Right cardiac atrium (tissue), 5 donors: Measurements from ENCODE around the gene NRDE2. TPM values are rescaled to one million over a fixed set of nuclear protein-coding genes. Genes with fewer than 3 reads are reported as not detected.

Experiments used
- ATAC-seq, 2 donors: fragments of 200-7000 bp; cut with Tn5 transposase; one replicate each; pipeline versions ENCODE4 v1.8.0 to v1.9.1; 2020; ENCODE audit warnings: moderate library complexity in 2 of 2, mild to moderate bottlenecking in 1 of 2
- DNase-seq, 3 donors: peaks; one replicate each; pipeline ENCODE4 v3.0.0-alpha.2; 2020
- H3K27ac ChIP-seq: one replicate; pipeline ENCODE4 v1.5.1; 2013; ENCODE audit warnings: mild to moderate bottlenecking, low read length, control low read depth, moderate library complexity
- H3K27me3 ChIP-seq: one replicate; pipeline ENCODE4 v1.6.1; 2013; ENCODE audit not compliant: control insufficient read depth, insufficient read depth
- H3K4me1 ChIP-seq: one replicate; pipeline ENCODE4 v1.6.1; 2013; ENCODE audit warnings: low read length; ENCODE audit not compliant: control insufficient read depth, insufficient read depth
- H3K4me3 ChIP-seq: one replicate; pipeline ENCODE4 v1.5.1; 2013; ENCODE audit warnings: low read length, control low read depth
- H3K9me3 ChIP-seq: one replicate; pipeline ENCODE4 v1.6.1; 2013; ENCODE audit warnings: low read length; ENCODE audit not compliant: control insufficient read depth
- WGBS: extraction: QIAGEN DNeasy Blood & Tissue Kit; methylation state at CpG from one replicate; pipeline ENCODE4 v1.1.7; 2013; 5-methylcytosine and 5-hydroxymethylcytosine counted together
- intact Hi-C, 4 donors: fragments of 100-400 bp; cut with DNase I; formaldehyde crosslinking; loops; one replicate each; pipeline versions ENCODE4 v1.11.0 to v1.14.0; 2022 to 2023
- long read RNA-seq, 4 donors: library from polyadenylated mRNA; unstranded; transcript quantifications; one replicate each; pipeline ENCODE4 v2.0.0, GENCODE V29; 2020 to 2021
- polyA plus RNA-seq: library from polyadenylated mRNA; stranded (reverse); fragments of 200-250 nt; gene quantifications from one replicate; pipeline ENCODE4 v1.2.3, GENCODE V29; 2013
- total RNA-seq, 4 donors: library from RNA; stranded (reverse); fragmentation: NEBNext Ultra II Directional; extraction: Animal tissue kit (Norgen Biotek cat#: 25700); gene quantifications; one replicate each; pipeline ENCODE4 v1.2.1, GENCODE V29; 2021
- donor health status: healthy with polysubstance abuse.
- donor health status: DM: no; HTN: yes; CAD: no.
- donor health status: DM: no; HTN: no; CAD: no.
- donor health status: DM: no; HTN: yes; CAD: no; lungs with severe emphysema.
- donor health status: DM: yes; HTN: yes; CAD: no.

The NRDE2 gene, protein sequence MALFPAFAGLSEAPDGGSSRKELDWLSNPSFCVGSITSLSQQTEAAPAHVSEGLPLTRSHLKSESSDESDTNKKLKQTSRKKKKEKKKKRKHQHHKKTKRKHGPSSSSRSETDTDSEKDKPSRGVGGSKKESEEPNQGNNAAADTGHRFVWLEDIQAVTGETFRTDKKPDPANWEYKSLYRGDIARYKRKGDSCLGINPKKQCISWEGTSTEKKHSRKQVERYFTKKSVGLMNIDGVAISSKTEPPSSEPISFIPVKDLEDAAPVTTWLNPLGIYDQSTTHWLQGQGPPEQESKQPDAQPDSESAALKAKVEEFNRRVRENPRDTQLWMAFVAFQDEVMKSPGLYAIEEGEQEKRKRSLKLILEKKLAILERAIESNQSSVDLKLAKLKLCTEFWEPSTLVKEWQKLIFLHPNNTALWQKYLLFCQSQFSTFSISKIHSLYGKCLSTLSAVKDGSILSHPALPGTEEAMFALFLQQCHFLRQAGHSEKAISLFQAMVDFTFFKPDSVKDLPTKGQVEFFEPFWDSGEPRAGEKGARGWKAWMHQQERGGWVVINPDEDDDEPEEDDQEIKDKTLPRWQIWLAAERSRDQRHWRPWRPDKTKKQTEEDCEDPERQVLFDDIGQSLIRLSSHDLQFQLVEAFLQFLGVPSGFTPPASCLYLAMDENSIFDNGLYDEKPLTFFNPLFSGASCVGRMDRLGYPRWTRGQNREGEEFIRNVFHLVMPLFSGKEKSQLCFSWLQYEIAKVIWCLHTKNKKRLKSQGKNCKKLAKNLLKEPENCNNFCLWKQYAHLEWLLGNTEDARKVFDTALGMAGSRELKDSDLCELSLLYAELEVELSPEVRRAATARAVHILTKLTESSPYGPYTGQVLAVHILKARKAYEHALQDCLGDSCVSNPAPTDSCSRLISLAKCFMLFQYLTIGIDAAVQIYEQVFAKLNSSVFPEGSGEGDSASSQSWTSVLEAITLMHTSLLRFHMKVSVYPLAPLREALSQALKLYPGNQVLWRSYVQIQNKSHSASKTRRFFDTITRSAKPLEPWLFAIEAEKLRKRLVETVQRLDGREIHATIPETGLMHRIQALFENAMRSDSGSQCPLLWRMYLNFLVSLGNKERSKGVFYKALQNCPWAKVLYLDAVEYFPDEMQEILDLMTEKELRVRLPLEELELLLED
- total RNA-seq (10 to 100 TPM; 10.9 to 15.3 (median 12.4) TPM), polyA plus RNA-seq (6.2 TPM)
- long read RNA-seq, donor 1, full-length matches to known transcripts, result 6 of 11 reads
- long read RNA-seq, donor 1, partial matches to known transcripts, result 2 of 11 reads
- long read RNA-seq, donor 1, other reads (novel, unspliced or antisense), result 3 of 11 reads
- long read RNA-seq, donor 2, full-length matches to known transcripts, result 6 of 8 reads
- long read RNA-seq, donor 2, partial matches to known transcripts, result 1 of 8 reads
- long read RNA-seq, donor 2, other reads (novel, unspliced or antisense), result 1 of 8 reads
- long read RNA-seq, donor 3, full-length matches to known transcripts, result 4 of 14 reads
- long read RNA-seq, donor 3, partial matches to known transcripts, result 5 of 14 reads
- long read RNA-seq, donor 3, other reads (novel, unspliced or antisense), result 5 of 14 reads
- long read RNA-seq, donor 4, full-length matches to known transcripts, result 3 of 5 reads
- long read RNA-seq, donor 4, partial matches to known transcripts, result 1 of 5 reads
- long read RNA-seq, donor 4, other reads (novel, unspliced or antisense), result 1 of 5 reads

DNA sequence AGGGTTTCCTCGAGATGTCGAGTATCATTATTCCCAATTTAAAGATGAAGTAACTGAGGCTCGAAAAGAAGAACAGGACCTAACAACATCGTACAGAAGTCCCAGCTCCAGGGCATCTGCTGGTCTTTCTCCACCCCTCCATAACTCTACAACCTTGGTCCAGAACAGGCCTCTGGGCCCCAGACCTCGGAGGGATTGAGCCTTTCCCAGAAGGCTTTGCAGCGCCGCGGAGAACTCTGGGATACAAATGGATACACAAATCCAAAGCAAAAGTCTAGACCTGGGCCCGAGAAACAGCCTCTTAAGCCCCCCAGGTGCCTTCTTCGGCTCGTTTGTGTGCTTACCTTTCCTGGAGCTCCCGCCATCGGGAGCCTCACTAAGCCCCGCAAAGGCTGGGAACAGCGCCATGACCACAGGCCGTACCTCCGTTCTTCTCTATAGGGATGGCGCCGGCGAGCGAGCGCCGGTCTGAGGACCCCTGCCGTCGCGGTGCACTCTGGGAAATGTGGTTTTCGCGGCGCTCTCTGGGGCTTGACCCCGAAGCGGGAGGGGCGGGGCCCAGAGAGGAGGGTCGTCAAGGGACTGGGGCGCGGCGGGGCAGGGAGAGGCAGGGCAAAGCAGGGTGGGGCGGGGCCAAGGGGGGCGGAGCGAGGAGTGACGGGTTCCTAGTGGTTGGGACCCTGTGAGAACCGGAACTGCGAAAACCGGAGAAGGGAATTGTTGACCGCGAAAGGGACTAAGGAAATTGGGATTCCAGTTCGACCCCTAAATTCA is at the start of gene NRDE2:
NRDE2 (minus strand) TSS at position 445 of the 774 bp plus-strand sequence; CDS start at position 408, 37 bp downstream.
- 4% methylated on average over 46 of the region's 46 CpGs for WGBS
- ATAC-seq (peak; percentile 100), DNase-seq (peak; percentile 100)
- Histone ChIP-seq H3K27me3 (no peaks in the 10 kb centered on the region), H3K27ac (peak within 1 kb of the TSS; percentile 90), H3K9me3 (no peaks in the 10 kb centered on the region), H3K4me3 (peak within 1 kb of the TSS; percentile 78), H3K4me1 (no peaks in the 10 kb centered on the region)
- intact Hi-C loops, result no loop called here

- Histone ChIP-seq H3K4me1 (no peaks in the 10 kb centered on the region), H3K27me3 (no peaks in the 10 kb centered on the region), H3K4me3 (no peak overlapping the region), H3K9me3 (no peaks in the 10 kb centered on the region), H3K27ac (peak overlapping the region; percentile 25)
- no peak for ATAC-seq
- WGBS, result 51% methylated on average over 8 of the region's 8 CpGs
- DNase-seq, result peak; percentile 31 to 77 (median 67)
- intact Hi-C loops, result loop anchor here in 1 of 4 donors (5.0 kb wide), 1 partner anchor 79 kb away; no protein-coding TSS in a partner anchor
Measured at GRCh38 chr14:90381011-90381786, 49.5 kb upstream of the NRDE2 start.

DNA sequence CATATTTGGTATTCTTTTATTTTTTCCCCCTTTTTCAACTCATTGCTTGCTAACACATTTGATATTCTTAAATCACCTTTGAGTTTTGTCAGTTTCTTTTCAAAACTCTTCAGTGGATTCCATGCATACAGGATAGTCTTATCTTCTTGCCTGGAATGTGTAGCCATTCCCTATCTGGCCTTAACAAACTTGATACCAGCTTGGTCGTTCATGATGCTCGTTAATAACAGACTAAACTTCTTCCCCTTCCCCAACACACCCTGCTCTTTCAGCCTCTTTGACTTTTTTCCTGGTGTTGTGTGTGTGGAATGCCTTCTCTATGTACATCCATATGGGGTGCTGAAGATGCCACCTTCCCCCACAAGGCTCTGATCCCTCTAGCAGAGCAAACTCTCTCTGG is 47.4 kb upstream of the NRDE2 start:
- no peak for ATAC-seq
- DNase-seq, result no peak
- Histone ChIP-seq H3K4me1 (no peaks in the 10 kb centered on the region), H3K27ac (no peak overlapping the region), H3K27me3 (no peaks in the 10 kb centered on the region), H3K4me3 (no peak overlapping the region), H3K9me3 (no peaks in the 10 kb centered on the region)
- intact Hi-C loops, result no loop called here
- WGBS, result 35% methylated on average over 2 of the region's 2 CpGs

DNA sequence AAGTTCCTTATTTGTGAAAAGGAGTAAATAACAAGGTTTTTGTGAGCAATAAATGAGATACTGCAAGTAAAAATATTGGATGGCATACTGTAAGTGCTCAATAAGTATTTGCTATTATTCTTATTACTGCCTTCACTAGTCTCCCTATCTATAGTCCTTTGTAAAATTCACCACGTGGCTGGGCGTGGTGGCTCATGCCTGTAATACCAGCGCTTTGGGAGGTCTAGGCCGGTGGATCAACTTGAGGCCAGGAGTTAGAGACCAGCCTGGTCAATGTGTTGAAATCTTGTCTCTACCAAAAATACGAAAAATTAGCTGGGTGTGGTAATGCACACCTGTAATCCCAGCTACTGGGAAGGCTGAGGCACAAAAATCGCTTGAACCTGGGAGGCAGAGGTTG is 46.5 kb upstream of the NRDE2 start:
- ATAC-seq (no peak), DNase-seq (no peak)
- Histone ChIP-seq H3K9me3 (no peaks in the 10 kb centered on the region), H3K4me1 (no peaks in the 10 kb centered on the region), H3K27me3 (no peaks in the 10 kb centered on the region), H3K27ac (no peak overlapping the region), H3K4me3 (no peak overlapping the region)
- 87% methylated on average over 6 of the region's 6 CpGs for WGBS
- intact Hi-C loops, result no loop called here

DNA sequence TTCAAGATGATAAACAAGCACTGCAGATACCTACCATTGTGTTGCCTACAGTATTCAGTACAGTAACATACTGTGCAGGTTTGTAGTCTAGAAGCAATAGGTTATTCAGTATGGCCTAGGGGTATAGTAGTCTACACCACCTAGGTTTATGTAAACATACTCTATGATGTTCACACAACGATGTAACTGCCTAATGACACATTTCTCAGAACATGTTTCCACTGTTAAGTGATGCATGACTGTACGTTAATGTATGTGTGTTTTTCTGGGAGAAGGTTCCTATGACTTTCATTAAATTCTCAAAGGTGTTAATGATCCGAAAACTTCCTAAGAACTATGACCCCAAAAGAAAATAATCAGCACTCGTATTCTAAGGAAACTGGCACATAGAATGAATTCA is 44.2 kb upstream of the NRDE2 start:
- H3K9me3 ChIP-seq, result no peaks in the 10 kb centered on the region
- H3K27me3 ChIP-seq, result no peaks in the 10 kb centered on the region
- ATAC-seq (no peak), DNase-seq (no peak)
- no peak overlapping the region for H3K4me3 ChIP-seq
- intact Hi-C loops, result no loop called here
- no peaks in the 10 kb centered on the region for H3K4me1 ChIP-seq
- no peak overlapping the region for H3K27ac ChIP-seq
- WGBS, result 92% methylated on average over 4 of the region's 4 CpGs

GRCh38 chr14:90374813-90375212 is 43.1 kb upstream of the NRDE2 start:
- no peaks in the 10 kb centered on the region for H3K9me3 ChIP-seq
- no peaks in the 10 kb centered on the region for H3K27me3 ChIP-seq
- H3K4me1 ChIP-seq, result no peaks in the 10 kb centered on the region
- DNase-seq (no peak), ATAC-seq (no peak)
- intact Hi-C loops, result no loop called here
- WGBS, result 91% methylated on average over 4 of the region's 4 CpGs
- H3K27ac ChIP-seq, result no peak overlapping the region
- no peak overlapping the region for H3K4me3 ChIP-seq

DNA sequence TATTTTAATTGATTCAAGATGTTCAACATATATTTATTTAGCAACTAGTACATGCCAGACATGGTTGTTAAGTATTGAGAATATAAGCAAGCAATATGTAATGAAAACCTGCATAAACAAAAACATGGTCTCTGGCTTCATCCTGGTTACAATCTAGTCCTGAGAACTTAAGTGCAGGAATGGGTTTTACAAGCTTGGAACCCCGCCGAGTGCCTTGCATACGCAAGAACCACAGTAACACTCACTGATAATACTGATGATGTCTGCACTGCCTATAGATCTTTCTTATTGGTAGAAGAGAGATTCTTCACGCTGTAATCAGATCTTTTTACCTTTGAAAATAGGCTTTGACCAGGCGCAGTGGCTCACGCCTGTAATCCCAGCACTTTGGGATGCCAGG is 42.1 kb upstream of the NRDE2 start:
- H3K4me3 ChIP-seq, result no peak overlapping the region
- no peaks in the 10 kb centered on the region for H3K4me1 ChIP-seq
- no peak overlapping the region for H3K27ac ChIP-seq
- no peaks in the 10 kb centered on the region for H3K9me3 ChIP-seq
- WGBS, result 91% methylated on average over 6 of the region's 6 CpGs
- intact Hi-C loops, result no loop called here
- DNase-seq (no peak), ATAC-seq (no peak)
- no peaks in the 10 kb centered on the region for H3K27me3 ChIP-seq

DNA sequence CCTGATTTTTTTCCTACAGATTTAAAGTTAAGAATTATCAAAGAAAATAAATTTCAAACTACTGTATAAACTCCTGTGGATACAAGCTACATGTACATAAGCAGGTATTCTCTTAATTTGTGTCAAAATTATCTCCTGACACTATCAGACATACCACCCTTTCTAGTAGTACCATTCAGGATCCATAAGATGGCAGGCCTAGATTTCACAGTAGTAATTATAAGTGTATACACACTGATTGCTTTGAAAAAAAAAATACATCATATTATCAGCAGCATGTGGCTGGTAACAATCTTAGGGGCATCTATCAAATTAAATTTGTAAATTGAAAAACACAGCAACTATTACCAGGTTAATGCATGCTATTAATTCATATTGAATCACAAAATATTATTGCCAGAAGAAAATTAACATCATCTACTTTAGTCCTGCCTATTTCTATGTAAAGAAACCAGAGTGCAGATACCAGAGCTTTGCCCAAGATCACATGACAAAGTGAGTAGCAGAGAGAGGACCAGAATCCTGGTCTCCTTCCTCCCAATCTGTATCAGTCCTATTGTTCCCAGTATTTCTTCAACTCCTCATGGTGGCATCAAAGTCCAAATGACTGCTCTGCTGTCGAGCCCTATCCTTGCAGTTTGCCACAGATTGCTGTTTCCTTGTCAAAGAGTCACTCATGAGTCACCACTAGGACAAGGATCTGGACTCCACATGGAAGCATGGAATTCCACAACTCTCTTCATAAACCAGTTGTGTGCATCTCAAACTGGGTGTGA is 37.4 kb upstream of the NRDE2 start:
- WGBS, result 49% methylated on average over 1 of the region's 1 CpG
- H3K9me3 ChIP-seq, result no peaks in the 10 kb centered on the region
- no peaks in the 10 kb centered on the region for H3K27me3 ChIP-seq
- H3K4me1 ChIP-seq, result no peaks in the 10 kb centered on the region
- H3K4me3 ChIP-seq, result no peak overlapping the region
- H3K27ac ChIP-seq, result no peak overlapping the region
- no peak for ATAC-seq
- intact Hi-C loops, result no loop called here
- no peak for DNase-seq

DNA sequence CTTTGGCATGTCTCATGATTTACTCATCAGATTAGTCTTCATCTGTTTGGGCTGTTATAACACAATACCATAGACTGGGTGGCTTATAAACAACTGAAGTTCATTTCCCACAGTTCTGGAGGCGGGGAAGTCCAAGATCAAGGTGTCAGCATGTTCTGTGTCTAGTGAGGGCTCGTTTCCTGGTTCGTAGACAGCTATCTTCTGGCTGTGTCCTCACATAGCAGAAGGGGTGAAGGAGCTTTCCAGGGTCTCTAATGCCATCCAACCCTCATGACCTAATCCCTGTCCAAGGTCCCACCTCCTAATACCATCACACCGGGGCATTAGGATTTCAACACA is 30.8 kb upstream of the NRDE2 start:
- DNase-seq, result no peak
- intact Hi-C loops, result no loop called here
- 88% methylated on average over 4 of the region's 4 CpGs for WGBS

More for the DNA sequence above, 30.8 kb upstream of the NRDE2 start:
- H3K27ac ChIP-seq, result no peak overlapping the region
- no peak for ATAC-seq
- H3K4me3 ChIP-seq, result no peak overlapping the region
- H3K27me3 ChIP-seq, result no peaks in the 10 kb centered on the region
- no peaks in the 10 kb centered on the region for H3K4me1 ChIP-seq
- no peaks in the 10 kb centered on the region for H3K9me3 ChIP-seq
